SH-SY5Y (cell line): ENCODE data around the gene PLEK.

Source experiments
- GATA2 ChIP-seq: IDR thresholded peaks from 2 replicates; pipeline ENCODE4 v1.6.1; 2011; ENCODE audit warnings: mild to moderate bottlenecking, low read depth, low read length
- GATA3 ChIP-seq: IDR thresholded peaks from 2 replicates; pipeline ENCODE4 v1.6.1; 2011; ENCODE audit warnings: low read depth, mild to moderate bottlenecking, low read length, moderate library complexity

PLEK gene

GRCh38 chr2:68365087-68365486 lies at the start of gene PLEK:
Gene PLEK (plus strand): TSS chr2:68365282. CDS start chr2:68365352, 70 bp downstream.
- no peak for TF ChIP-seq GATA2
- TF ChIP-seq GATA3: no peak

- TF ChIP-seq GATA2: no peak
- TF ChIP-seq GATA3: no peak
These were observed 49.0 kb upstream of the PLEK start for GRCh38 chr2:68316111-68316510.

- TF ChIP-seq GATA2: no peak
- no peak for TF ChIP-seq GATA3
These were observed 46.8 kb upstream of the PLEK start for GRCh38 chr2:68317971-68318913.

- TF ChIP-seq GATA2 (no peak), GATA3 (no peak)
These were observed 46.1 kb upstream of the PLEK start for GRCh38 chr2:68318914-68319397.

- TF ChIP-seq GATA3 (no peak), GATA2 (no peak)
These were observed 45.5 kb upstream of the PLEK start, which contains the start of gene CNRIP1 for GRCh38 chr2:68319398-68320117. Gene CNRIP1 (minus strand): TSS chr2:68319949. CDS start chr2:68319400, 549 bp downstream.

GRCh38 chr2:68320118-68320641 lies 44.9 kb upstream of the PLEK start:
- TF ChIP-seq GATA2 (no peak), GATA3 (no peak)

GRCh38 chr2:68325056-68325455 lies 40.0 kb upstream of the PLEK start:
- TF ChIP-seq GATA3: no peak
- TF ChIP-seq GATA2: no peak

GRCh38 chr2:68328901-68329300 lies 36.2 kb upstream of the PLEK start:
- TF ChIP-seq GATA2: no peak
- no peak for TF ChIP-seq GATA3

GRCh38 chr2:68330691-68331090 lies 34.4 kb upstream of the PLEK start:
- TF ChIP-seq GATA3 (no peak), GATA2 (no peak)

GRCh38 chr2:68333009-68333408 lies 32.1 kb upstream of the PLEK start:
- no peak for TF ChIP-seq GATA2
- TF ChIP-seq GATA3: no peak

GRCh38 chr2:68333931-68334330 lies 31.2 kb upstream of the PLEK start:
- TF ChIP-seq GATA3 (no peak), GATA2 (no peak)

- TF ChIP-seq GATA2: no peak
- no peak for TF ChIP-seq GATA3
These were observed 28.9 kb upstream of the PLEK start for GRCh38 chr2:68336192-68336591.

GRCh38 chr2:68340226-68341061 lies 24.6 kb upstream of the PLEK start:
- TF ChIP-seq GATA2: no peak
- TF ChIP-seq GATA3: no peak

GRCh38 chr2:68341062-68341329 lies 24.1 kb upstream of the PLEK start:
- TF ChIP-seq GATA3: no peak
- TF ChIP-seq GATA2: no peak

- no peak for TF ChIP-seq GATA2
- TF ChIP-seq GATA3: no peak
These were observed 23.5 kb upstream of the PLEK start for GRCh38 chr2:68341583-68341982.
